ENCODE data around the gene MRPL23.

MRPL23 gene

DNA sequence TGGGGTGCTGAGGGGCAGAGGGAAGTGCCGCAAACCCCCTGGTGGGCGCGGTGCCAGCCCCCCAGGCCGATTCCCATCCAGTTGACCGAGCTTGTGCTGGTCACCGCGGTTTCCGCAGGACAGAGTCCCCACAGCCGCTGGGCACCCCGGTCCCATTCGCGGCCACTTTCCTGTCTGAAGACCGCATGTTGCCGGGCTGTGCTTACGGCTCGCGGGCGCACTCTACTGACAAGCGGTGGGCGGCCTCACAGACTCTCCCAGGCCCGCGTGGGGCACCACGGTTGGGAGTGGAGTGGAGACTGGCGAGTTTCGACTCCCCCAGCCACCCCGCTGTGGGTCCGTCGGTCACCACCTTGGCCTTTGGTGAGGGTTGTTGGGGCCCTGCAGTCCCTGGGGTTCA is 51.2 kb downstream of the MRPL23 start:
- no peak for DNase-seq

DNA sequence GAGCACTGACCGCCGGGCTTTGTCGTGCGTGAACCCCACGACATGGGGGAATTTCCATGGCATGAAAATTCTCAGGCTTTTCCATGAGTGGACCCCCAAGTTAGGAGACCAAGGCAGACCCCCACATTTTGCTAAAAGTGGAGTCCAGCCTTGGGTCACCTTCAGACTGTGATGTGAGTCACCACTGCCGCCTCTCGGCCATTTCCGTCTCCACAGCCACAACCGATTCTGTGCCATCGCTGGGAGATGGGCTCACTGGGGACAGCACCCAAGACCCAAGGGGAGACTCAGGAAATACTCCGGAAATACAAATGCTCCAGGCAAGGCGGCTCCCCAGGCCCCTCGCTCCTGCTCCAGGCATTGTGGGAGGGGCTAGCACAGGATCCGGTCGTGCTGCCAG is 51.7 kb downstream of the MRPL23 start:
- no peak for DNase-seq

DNA sequence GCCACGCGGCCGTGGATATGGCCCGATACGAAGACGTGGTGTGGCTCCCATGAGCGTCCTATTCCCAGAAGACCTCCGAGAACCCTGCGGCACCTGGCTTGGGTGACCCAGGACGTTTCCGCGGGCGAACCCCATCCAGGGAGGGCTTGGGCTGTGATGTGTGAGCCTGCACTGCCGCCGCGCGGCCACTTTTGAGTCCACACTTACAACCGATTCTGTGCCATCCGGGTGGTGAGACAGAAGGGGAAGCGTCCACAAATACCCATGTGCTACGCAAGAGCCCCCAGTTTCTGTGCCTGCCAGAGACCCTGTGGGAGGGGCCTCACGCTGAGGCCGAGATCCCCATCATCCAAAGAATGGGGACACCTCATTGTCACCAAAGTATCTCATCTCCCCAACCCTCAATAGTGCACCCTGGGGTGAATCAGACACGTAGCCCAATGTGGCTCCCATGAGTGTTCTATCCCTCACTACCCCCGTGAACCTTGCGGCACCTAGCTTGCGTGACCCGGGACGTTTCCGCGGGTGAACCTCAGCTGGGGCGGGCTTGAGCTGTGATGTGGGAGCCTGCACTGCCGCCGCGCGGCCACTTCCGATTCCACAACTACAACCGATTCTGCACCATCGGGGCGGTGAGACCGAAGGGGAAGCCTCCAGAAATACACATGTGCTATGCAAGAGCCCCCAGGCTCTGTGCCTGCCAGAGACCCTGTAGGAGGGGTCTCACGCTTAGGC is 55.1 kb downstream of the MRPL23 start:
- DNase-seq = no peak

DNA sequence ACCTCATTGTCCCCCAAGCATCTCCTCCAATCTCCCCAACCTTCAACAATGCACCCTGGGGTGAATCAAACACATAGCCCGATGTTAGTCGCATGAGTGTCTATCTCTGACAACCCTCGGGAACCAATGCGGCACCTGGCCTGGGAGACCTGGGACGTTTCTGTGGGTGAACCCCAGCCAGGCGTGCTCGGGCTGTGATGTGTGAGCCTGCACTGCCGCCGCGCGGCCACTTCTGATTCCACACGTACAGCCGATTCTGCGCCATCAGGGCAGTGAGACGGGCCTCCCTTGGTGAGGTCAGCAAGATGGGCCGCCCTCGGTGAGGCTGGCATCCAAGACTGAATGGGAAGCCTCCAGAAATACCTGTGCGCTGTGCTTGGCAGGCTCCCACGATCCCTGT is 55.7 kb downstream of the MRPL23 start:
- DNase-seq = no peak

DNA sequence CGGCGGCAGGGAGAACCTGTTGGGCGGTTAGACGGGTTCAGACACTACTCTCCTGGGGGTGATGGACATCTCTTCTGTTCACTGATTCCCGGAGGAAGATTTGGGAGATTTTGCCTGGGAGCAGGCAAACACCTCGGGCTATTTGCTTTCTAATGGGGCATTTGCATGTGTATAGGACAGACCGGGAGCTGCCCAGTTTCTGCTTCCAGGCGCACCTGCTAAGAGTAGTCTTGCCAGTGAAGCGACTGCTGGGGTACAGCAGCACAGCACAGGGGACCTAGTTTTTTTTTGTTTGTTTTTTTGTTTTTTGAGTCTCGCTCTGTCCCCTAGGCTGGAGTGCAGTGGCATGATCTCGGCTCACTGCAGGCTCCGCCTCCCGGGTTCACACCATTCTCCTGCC is 57.3 kb downstream of the MRPL23 start:
- no peak for DNase-seq
